Ureter (tissue), 1 donor: ENCODE measurements around the gene PCDHGC5. TPM values are rescaled to one million over a fixed set of nuclear protein-coding genes. Genes with fewer than 3 reads are reported as not detected.

Experiments used
- DNase-seq: peaks from one replicate; pipeline ENCODE4 v3.0.0-alpha.2; 2020; ENCODE audit warnings: low spot score
- total RNA-seq: library from RNA; stranded (reverse); gene quantifications from one replicate; pipeline ENCODE4 v1.2.4, GENCODE V29; 2023
- donor health status: DM: yes; HTN: yes; CAD: no.

PCDHGC5 gene
- total RNA-seq, 1 donor from 2014 or later: 2.8 TPM

DNA sequence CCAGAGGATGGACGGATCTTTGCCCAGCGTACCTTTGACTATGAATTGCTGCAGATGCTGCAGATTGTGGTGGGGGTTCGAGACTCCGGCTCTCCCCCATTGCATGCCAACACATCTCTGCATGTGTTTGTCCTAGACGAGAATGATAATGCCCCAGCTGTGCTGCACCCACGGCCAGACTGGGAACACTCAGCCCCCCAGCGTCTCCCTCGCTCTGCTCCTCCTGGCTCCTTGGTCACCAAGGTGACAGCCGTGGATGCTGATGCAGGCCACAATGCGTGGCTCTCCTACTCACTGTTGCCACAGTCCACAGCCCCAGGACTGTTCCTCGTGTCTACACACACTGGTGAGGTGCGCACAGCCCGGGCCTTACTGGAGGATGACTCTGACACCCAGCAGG, 1.9 kb downstream of the PCDHGC5 start:
- no peak for DNase-seq

DNA sequence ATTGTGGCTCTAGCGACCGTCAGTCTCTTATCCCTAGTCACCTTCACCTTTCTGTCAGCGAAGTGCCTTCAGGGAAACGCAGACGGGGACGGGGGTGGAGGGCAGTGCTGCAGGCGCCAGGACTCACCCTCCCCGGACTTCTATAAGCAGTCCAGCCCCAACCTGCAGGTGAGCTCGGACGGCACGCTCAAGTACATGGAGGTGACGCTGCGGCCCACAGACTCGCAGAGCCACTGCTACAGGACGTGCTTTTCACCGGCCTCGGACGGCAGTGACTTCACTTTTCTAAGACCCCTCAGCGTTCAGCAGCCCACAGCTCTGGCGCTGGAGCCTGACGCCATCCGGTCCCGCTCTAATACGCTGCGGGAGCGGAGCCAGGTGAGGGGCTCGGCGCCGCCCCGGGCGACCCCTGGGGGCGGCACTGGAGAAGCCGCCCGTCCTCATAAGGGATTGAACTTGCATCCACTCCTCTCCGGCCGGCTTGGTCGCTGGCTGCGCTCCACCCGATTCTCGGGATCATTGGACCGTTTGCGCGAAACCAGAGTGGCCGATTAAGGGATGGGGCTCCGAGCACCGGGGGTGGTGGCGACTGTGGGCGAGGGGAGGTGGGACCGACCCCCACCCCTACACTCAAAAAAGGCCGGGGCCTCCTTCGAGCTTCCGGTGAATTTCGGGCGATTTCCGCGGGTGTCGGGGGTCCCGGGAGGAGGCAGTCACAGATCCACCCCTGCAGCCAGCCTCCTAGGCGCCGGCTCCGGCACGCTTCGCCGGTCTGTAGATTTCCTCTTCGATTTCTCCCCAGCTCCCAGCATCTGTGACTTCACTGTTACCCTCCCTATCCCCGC, 2.7 kb downstream of the PCDHGC5 start:
- DNase-seq: peak; percentile 40

GRCh38 chr5:141492168-141492885, 3.4 kb downstream of the PCDHGC5 start:
- peak; percentile 42 for DNase-seq

- DNase-seq: no peak
Measured at GRCh38 chr5:141493500-141494422, 4.9 kb downstream of the PCDHGC5 start.

GRCh38 chr5:141494761-141495452, 6.0 kb downstream of the PCDHGC5 start:
- no peak for DNase-seq

- DNase-seq: no peak
Measured at GRCh38 chr5:141495453-141495811, 6.6 kb downstream of the PCDHGC5 start.

GRCh38 chr5:141496038-141496437, 7.2 kb downstream of the PCDHGC5 start:
- no peak for DNase-seq

DNA sequence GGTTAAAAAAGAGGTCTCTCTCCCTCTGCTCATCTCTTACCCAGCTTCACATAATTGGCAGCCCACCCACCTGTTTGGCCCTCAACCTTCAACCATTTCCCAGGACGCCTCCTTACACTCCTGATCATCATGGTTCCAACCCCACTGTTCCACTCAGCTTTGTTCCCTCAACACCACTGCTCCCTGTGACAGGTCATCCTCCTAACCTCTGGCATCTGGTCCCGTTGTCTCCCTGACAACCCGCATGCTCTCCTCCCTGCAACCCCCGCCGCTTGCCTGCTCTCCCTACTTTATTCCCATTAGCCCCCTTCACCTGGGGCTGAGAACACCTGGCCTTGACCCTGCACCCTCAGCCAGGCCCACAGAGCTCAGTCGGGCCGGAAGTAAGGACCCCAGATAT, 12.9 kb downstream of the PCDHGC5 start:
- DNase-seq: no peak

DNA sequence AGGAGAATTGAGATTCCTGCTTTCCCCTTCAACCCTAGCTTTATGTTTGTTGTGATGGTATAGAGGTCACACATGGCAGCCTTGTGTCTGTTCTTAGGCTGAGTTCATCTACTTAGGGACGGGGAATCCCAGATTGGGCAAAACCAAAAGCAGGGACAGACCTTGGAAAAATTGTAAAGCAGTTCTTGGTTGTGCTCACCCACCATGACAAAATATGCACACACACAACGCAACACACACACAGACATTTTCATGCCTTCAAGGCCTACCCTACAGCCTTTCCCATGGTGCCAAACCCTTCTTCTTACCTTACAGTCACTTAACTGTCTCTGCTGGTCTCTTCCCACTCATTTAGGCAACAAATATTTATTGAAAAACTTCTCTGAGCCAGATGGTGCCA, 14.8 kb downstream of the PCDHGC5 start:
- DNase-seq: no peak

GRCh38 chr5:141504216-141504615, 15.3 kb downstream of the PCDHGC5 start:
- DNase-seq: no peak

DNA sequence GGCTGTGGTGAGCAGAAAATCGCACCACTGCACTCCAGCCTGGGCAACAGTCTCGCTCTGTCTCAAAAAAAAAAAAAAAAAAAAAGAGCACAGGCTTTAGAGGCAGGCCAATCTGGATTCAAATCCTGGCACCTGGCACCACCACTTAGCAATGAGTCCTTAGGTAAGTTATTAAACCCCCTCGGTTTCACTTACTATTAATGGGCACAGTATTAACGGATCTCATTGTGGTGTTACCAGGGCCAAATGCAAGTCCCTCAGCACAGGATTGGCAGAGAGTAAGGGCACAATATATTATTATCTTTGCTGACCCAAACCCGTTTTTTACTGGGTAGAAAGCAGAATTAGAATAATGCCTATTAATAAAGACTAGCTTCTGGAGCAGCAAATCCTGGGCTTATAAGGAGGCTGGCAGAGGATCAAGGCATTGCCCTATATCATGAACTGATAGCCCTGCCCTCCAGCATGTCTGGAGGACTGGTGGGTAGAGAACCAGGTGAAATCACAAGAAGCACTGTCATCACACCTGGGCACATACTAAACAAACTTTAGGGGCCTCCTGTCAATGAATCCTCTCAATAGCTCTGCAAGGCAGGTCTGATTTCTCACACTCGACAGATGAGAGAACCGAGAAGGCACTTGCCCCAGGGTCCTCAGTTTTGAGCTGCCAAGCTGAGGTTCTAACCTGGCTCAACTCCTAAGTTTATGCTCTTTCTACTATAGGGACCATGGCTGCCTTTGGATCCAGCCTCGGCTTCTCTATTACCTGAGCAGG, 17.7 kb downstream of the PCDHGC5 start:
- DNase-seq: no peak

DNA sequence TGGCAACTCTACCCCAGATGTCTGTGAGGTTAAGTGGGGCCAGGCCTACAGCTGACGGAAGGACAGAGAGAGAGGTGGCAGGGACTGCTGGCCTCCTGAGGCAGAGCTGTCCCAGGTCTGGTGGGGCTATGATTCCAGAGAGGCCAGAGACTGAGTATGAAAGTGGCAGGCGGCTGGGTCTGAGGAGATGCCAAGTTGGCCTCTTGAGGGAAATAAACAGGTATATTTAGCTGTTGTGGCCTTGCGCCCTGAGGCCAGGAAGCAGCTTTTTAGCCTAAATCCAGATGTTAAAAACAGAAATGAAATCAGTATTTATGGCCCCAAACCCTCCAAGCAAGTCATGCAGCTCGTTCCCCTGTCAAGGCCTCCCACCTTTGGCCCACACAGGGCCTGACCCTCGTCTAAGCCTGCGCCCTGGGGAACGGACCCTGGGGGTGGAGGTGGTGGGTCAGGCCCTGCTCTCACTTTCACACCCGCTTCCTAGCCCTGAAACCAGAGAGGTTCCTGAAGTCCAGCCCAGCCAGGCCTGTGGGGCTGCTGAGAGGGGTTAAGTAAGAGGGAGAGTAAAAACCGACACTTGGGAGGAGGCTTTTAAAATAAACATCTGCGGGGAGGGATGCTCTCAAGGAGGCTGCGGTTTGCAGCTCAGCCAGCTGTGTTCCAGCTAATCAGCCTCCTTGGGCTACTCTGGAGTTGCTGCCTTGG, 18.7 kb downstream of the PCDHGC5 start:
- DNase-seq: no peak

GRCh38 chr5:141508440-141508797, 19.5 kb downstream of the PCDHGC5 start:
- no peak for DNase-seq

GRCh38 chr5:141508798-141509611, 20.1 kb downstream of the PCDHGC5 start:
- peak; percentile 71 for DNase-seq

- DNase-seq: no peak
Measured at GRCh38 chr5:141510160-141510559, 21.3 kb downstream of the PCDHGC5 start.

- DNase-seq: no peak
Measured at GRCh38 chr5:141510850-141511601, 22.1 kb downstream of the PCDHGC5 start.

DNA sequence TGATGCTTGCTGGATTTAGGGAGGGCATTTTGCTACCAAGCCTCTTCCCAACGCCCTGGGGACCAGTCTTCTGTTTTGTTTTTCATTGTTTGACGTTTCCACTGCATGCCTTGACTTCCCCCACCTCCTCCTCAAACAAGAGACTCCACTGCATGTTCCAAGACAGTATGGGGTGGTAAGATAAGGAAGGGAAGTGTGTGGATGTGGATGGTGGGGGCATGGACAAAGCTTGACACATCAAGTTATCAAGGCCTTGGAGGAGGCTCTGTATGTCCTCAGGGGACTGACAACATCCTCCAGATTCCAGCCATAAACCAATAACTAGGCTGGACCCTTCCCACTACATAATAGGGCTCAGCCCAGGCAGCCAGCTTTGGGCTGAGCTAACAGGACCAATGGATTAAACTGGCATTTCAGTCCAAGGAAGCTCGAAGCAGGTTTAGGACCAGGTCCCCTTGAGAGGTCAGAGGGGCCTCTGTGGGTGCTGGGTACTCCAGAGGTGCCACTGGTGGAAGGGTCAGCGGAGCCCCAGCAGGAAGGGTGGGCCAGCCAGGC, 23.0 kb downstream of the PCDHGC5 start:
- DNase-seq: no peak

DNA sequence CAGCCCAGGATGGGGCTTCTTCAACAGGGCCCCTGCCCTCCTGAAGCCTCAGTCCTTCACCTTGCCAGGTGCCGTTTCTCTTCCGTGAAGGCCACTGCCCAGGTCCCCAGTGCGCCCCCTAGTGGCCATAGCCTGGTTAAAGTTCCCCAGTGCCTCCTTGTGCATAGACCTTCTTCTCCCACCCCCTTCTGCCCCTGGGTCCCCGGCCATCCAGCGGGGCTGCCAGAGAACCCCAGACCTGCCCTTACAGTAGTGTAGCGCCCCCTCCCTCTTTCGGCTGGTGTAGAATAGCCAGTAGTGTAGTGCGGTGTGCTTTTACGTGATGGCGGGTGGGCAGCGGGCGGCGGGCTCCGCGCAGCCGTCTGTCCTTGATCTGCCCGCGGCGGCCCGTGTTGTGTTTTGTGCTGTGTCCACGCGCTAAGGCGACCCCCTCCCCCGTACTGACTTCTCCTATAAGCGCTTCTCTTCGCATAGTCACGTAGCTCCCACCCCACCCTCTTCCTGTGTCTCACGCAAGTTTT, 23.6 kb downstream of the PCDHGC5 start:
- DNase-seq: peak; percentile 90
